Common myeloid progenitor, CD34-positive (primary cell): ENCODE data around the gene TEX2.
"Not testable (repeated sequence)": the region's sequence is repeated elsewhere in the genome, so short reads cannot be mapped to it uniquely, and the experiment has no call there.

Experiments used
- CTCF ChIA-PET: fragments of 350-600 bp; sonication (Branson Sonifier 250); formaldehyde crosslinking; loops from one replicate; lab custom pipeline; 2021; ENCODE audit warnings: antibody characterized with exemption; lab: Charles Lee
- POLR2A ChIA-PET: fragments of 350-600 bp; sonication (Branson Sonifier 250); formaldehyde crosslinking; loops from one replicate; lab custom pipeline; 2021; ENCODE audit warnings: antibody characterized with exemption; lab: Charles Lee
- DNase-seq, 3 donors: peaks; one replicate each; pipeline versions ENCODE4 v3.0.0 to v3.0.0-alpha.2; 2013
- H3K27ac ChIP-seq, 2 experiments: 1 replicate in 1 of 2; 2 replicates in 1 of 2; pipeline ENCODE4 v1.7.0; 2013; ENCODE audit warnings: inconsistent platforms in 2 of 2, low read length in 2 of 2, mild to moderate bottlenecking in 2 of 2, low read depth in 1 of 2, moderate library complexity in 1 of 2; ENCODE audit not compliant: severe bottlenecking in 2 of 2, insufficient read depth in 1 of 2, poor library complexity in 1 of 2
- H3K27me3 ChIP-seq, 5 experiments: replicated peaks in 2 of 5; 1 replicate in 3 of 5; 2 replicates in 2 of 5; pipeline versions ENCODE4 v1.6.1 to v1.7.0; 2013; ENCODE audit warnings: low read length in 4 of 5, mild to moderate bottlenecking in 2 of 5, moderate library complexity in 2 of 5, inconsistent platforms in 1 of 5; ENCODE audit not compliant: insufficient read depth in 5 of 5, control insufficient read depth in 4 of 5
- H3K36me3 ChIP-seq, 4 experiments: 1 replicate in 2 of 4; 2 replicates in 2 of 4; pipeline versions ENCODE4 v1.6.1 to v1.7.0; 2013; ENCODE audit warnings: low read length in 3 of 4, control low read depth in 1 of 4, mild to moderate bottlenecking in 1 of 4; ENCODE audit not compliant: control insufficient read depth in 4 of 4, insufficient read depth in 4 of 4
- H3K4me1 ChIP-seq, 4 experiments: 1 replicate in 3 of 4; 2 replicates in 1 of 4; pipeline versions ENCODE4 v1.6.1 to v1.7.1; 2013; ENCODE audit warnings: low read length in 3 of 4, mild to moderate bottlenecking in 3 of 4, control low read depth in 1 of 4, inconsistent platforms in 1 of 4, moderate library complexity in 1 of 4; ENCODE audit not compliant: control insufficient read depth in 4 of 4, insufficient read depth in 4 of 4; ENCODE audit errors: control extremely low read depth in 1 of 4
- H3K4me3 ChIP-seq, 7 experiments: 1 replicate in 4 of 7; 2 replicates in 3 of 7; pipeline versions ENCODE4 v1.5.1 to v1.7.0; 2013; ENCODE audit warnings: mild to moderate bottlenecking in 7 of 7, low read length in 6 of 7, moderate library complexity in 6 of 7, inconsistent platforms in 2 of 7, low read depth in 2 of 7, control low read depth in 1 of 7; ENCODE audit not compliant: insufficient read depth in 4 of 7, control insufficient read depth in 1 of 7; ENCODE audit errors: extremely low read depth in 1 of 7
- H3K9me3 ChIP-seq, 5 experiments: 1 replicate in 4 of 5; 2 replicates in 1 of 5; pipeline versions ENCODE4 v1.6.1 to v1.7.1; 2013; ENCODE audit warnings: low read length in 4 of 5, mild to moderate bottlenecking in 2 of 5, inconsistent platforms in 1 of 5, low read depth in 1 of 5, moderate library complexity in 1 of 5; ENCODE audit not compliant: control insufficient read depth in 4 of 5, insufficient read depth in 2 of 5; ENCODE audit errors: control extremely low read depth in 1 of 5
- WGBS: methylation state at CpG from one replicate; pipeline ENCODE4 v1.1.5; 2013; ENCODE audit not compliant: insufficient coverage; 5-methylcytosine and 5-hydroxymethylcytosine counted together

TEX2 gene

GRCh38 chr17:64240741-64241347 lies 22.2 kb downstream of the TEX2 start:
- peak in 1 of 3 donors; percentile 15 for DNase-seq
- POLR2A ChIA-PET, result no interaction called here
- Histone ChIP-seq H3K9me3 (no peaks in the 10 kb centered on the region), H3K36me3 (peaks cover 0 to 4% (median 0%) of the 10 kb centered on the region in 4 experiments), H3K27me3 (no peaks in the 10 kb centered on the region), H3K4me3 (no peak overlapping the region), H3K4me1 (peaks cover 0 to 15% (median 10%) of the 10 kb centered on the region in 4 experiments), H3K27ac (no peak overlapping the region)
- WGBS, result 36% methylated on average over 6 of the region's 8 CpGs
- CTCF ChIA-PET, result interaction anchor here (1.3 to 1.8 kb wide), 5 partner anchors 8 to 69 kb away, joined by 3 to 6 read pairs (median 4); no protein-coding TSS in a partner anchor

GRCh38 chr17:64240261-64240740 lies 22.8 kb downstream of the TEX2 start:
- POLR2A ChIA-PET, result no interaction called here
- 78% methylated on average over 2 of the region's 5 CpGs for WGBS
- H3K27me3 ChIP-seq, result no peaks in the 10 kb centered on the region
- DNase-seq, result no peak
- H3K4me1 ChIP-seq, result peaks cover 0 to 15% (median 10%) of the 10 kb centered on the region in 4 experiments
- CTCF ChIA-PET, result interaction anchor here (1.0 to 1.3 kb wide), 2 partner anchors 10 to 31 kb away, joined by 3 to 4 read pairs; no protein-coding TSS in a partner anchor
- H3K9me3 ChIP-seq, result no peaks in the 10 kb centered on the region
- no peak overlapping the region for H3K27ac ChIP-seq
- H3K36me3 ChIP-seq, result peaks cover 0 to 4% (median 0%) of the 10 kb centered on the region in 4 experiments
- H3K4me3 ChIP-seq, result no peak overlapping the region

- H3K4me3 ChIP-seq, H3K9me3 ChIP-seq, H3K27ac ChIP-seq, H3K36me3 ChIP-seq, H3K27me3 ChIP-seq, POLR2A ChIA-PET: not testable (repeated sequence)
- 100% methylated on average over 1 of the region's 4 CpGs for WGBS
- H3K4me1 ChIP-seq, result peaks cover 0 to 15% (median 10%) of the 10 kb centered on the region in 4 experiments
- DNase-seq, result peak in 1 of 3 donors; percentile 18
- CTCF ChIA-PET, result interaction anchor here (0.6 to 0.9 kb wide), 3 partner anchors 9 to 43 kb away, joined by 3 read pairs; no protein-coding TSS in a partner anchor
Measured at GRCh38 chr17:64238449-64238848, 24.6 kb downstream of the TEX2 start.

DNA sequence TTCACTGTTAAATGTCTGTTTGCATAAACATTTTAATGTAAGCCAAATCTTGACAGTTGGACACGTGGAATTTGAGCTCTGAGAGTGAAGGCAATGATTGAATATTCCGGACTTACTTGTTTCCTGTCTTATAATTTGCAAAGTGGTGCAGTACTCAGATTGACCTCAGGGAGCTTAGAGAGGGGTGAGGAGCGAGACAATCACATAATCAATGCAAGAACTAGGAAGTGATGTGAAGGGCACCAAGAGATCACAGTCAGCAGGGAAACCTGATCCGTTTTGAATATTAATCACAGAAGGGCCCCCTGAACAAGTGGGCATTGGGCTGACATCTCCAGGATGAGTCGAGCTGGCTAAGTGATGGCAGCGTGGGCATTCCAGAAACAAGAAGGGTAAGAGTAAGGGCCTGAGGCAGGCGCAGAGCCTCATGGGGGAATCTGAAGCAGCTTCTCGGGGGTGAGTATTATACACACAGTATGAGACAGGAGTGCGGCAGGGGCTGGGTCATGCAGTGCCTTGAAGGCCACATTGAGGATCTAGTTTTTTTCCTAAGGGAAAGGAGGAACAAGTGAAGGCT lies 26.1 kb downstream of the TEX2 start:
- peaks cover 0 to 8% (median 5%) of the 10 kb centered on the region in 4 experiments for H3K36me3 ChIP-seq
- no peak overlapping the region for H3K4me3 ChIP-seq
- peaks cover 0 to 14% (median 10%) of the 10 kb centered on the region in 4 experiments for H3K4me1 ChIP-seq
- POLR2A ChIA-PET, result no interaction called here
- peak in 2 of 3 donors; percentile 26 to 43 for DNase-seq
- WGBS, result 93% methylated on average over 8 of the region's 9 CpGs
- H3K27me3 ChIP-seq, result no peaks in the 10 kb centered on the region
- no peak overlapping the region for H3K27ac ChIP-seq
- CTCF ChIA-PET, result interaction anchor here (0.6 to 1.6 kb wide), 7 partner anchors 9 to 45 kb away, joined by 3 to 9 read pairs (median 3); no protein-coding TSS in a partner anchor
- no peaks in the 10 kb centered on the region for H3K9me3 ChIP-seq

DNA sequence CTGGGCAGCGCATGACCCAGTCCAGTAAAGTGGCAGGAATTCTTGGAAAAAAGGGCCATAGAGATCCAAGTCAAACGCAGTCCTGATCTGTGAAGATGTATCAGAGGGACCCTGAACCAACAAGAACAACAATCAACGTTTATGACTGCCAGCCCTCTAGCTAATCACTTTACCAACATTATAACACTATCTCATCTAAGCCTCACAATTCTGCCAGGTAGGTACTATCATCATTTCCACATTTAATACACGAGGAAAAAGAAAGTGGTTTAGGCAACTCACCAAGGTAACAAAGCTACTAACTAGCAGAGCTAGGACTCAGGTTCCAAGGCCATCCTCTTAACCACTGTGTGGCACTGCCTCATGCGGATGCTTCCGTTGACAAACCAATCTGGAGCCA lies 28.1 kb downstream of the TEX2 start:
- Histone ChIP-seq H3K36me3 (peaks cover 0 to 8% (median 5%) of the 10 kb centered on the region in 4 experiments), H3K27ac (no peak overlapping the region), H3K4me3 (no peak overlapping the region), H3K4me1 (no peaks in the 10 kb centered on the region), H3K9me3 (no peaks in the 10 kb centered on the region), H3K27me3 (no peaks in the 10 kb centered on the region)
- no peak for DNase-seq
- CTCF ChIA-PET, result interaction anchor here (0.6 to 1.4 kb wide), 2 partner anchors 11 to 209 kb away, joined by 3 to 4 read pairs; no protein-coding TSS in a partner anchor
- 96% methylated on average over 4 of the region's 6 CpGs for WGBS
- POLR2A ChIA-PET, result no interaction called here

DNA sequence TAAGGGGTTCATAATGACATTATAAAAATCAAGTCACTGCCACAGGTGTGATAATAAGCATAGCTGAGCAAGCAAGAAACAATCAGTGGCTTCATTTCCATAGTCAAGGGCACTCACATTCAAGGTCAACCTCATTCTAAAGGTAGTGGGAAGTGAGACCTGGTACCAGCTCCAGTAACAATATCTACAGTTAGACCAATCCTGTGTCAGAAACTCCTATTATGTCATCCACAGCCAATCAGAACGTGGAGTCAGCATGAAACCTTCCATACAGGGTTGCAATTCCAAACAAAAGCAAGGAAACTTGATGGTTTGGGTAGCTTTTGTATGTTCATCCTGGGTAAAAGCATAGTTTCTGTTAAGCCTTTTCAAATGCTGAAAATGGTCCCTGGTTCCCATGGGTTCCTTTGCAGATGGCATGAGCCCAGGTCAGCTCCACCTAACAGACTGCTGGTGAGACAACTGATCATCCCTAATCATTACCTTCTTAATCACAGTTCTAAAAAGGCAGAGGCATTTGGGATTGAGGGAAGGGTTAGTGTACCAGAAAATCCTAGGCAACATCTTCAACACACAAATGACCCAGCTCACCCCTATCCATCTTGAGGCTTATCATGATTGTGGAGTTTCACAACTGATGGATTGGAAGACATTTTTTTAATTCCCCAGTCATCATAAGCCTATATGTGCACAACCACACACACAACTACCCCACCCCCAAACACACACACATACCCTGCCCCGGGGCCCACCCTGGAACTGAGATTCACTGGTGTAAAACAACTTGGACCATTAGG lies 30.4 kb downstream of the TEX2 start:
- 100% methylated on average over 2 of the region's 2 CpGs for WGBS
- CTCF ChIA-PET, result interaction anchor here (0.5 to 1.2 kb wide), 3 partner anchors 9 to 371 kb away, joined by 3 to 6 read pairs (median 3); no protein-coding TSS in a partner anchor
- no peaks in the 10 kb centered on the region for H3K9me3 ChIP-seq
- H3K27ac ChIP-seq, result no peak overlapping the region
- no peak for DNase-seq
- POLR2A ChIA-PET, result no interaction called here
- H3K4me3 ChIP-seq, result no peak overlapping the region
- H3K36me3 ChIP-seq, result peaks cover 0 to 8% (median 4%) of the 10 kb centered on the region in 4 experiments
- H3K4me1 ChIP-seq, result no peaks in the 10 kb centered on the region
- no peaks in the 10 kb centered on the region for H3K27me3 ChIP-seq
